ENCODE data around the gene ABCG8. TPM values are rescaled to one million over a fixed set of nuclear protein-coding genes. Genes with fewer than 3 reads are reported as not detected.

ABCG8 gene
- total and polyA plus RNA-seq, 2 donors (not counting 1 experiment from before 2014, with no cell fraction given) = not detected

DNA sequence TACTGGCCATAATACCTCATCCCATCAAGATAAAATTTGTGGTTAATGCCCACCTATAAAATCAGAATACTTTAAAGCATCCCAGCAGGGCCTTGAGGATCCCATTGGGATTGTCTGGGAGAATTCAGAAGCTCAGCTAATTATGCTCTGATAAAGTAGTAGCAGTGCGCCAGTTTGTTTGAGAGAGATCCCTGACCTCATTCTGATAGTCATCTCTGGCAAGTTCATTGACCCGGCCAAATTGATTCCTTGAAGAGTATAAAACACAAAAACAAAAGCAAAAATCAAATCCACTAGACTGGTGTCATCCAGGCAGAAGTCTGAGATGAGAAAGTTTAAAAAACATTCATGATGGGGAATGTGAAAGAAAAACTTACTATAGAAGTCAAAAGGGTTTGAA, 14.3 kb upstream of the ABCG8 start:
- 100% methylated on average over 1 of the region's 2 CpGs for WGBS (ENCODE audit: insufficient coverage)
- H3K9me3 Mint-ChIP-seq (ENCODE audit: insufficient read depth) = no peaks in the 10 kb centered on the region

GRCh38 chr2:43824951-43825493, 13.7 kb upstream of the ABCG8 start:
- H3K27me3 Mint-ChIP-seq = peaks cover 43% of the 10 kb centered on the region
- H3K9ac ChIP-seq (ENCODE audit: low read length) = no peak overlapping the region
- no peaks in the 10 kb centered on the region for H3K9me3 ChIP-seq (ENCODE audit: control extremely low read depth in 1 of 3, control insufficient read depth in 2 of 3, insufficient read depth in 1 of 3, low read length in 2 of 3)
- no peaks in the 10 kb centered on the region for H3K9me3 Mint-ChIP-seq (ENCODE audit: insufficient read depth)
- H3K4me1 ChIP-seq (ENCODE audit: control insufficient read depth in 2 of 2, insufficient read depth in 2 of 2, low read length in 2 of 2) = no peaks in the 10 kb centered on the region
- ChIA-PET CTCF (no interaction called here), POLR2A (no interaction called here)
- H3K4me3 Mint-ChIP-seq = no peak overlapping the region
- no peak overlapping the region for H3K27ac Mint-ChIP-seq
- H3K79me2 ChIP-seq (ENCODE audit: control insufficient read depth, insufficient read depth, low read length) = no peaks in the 10 kb centered on the region
- no peak overlapping the region for H2AFZ ChIP-seq (ENCODE audit: insufficient read depth, low read depth, low read length, poor library complexity, severe bottlenecking)
- no peaks in the 10 kb centered on the region for H4K20me1 ChIP-seq (ENCODE audit: control insufficient read depth, insufficient read depth, low read length, poor library complexity, severe bottlenecking)
- TF ChIP-seq CTCF (IDR thresholded peaks at IDR 0.05) = no peak
- TF ChIP-seq EZH2 (IDR thresholded peaks at IDR 0.05; ENCODE audit: borderline replicate concordance, insufficient read depth, low read depth, low read length, poor library complexity, severe bottlenecking) = no peak
- H3K36me3 ChIP-seq (replicated peaks in 1 of 2; ENCODE audit: control extremely low read depth in 1 of 2, control insufficient read depth in 1 of 2, extremely low read depth in 1 of 2, insufficient read depth in 2 of 2, low read length in 1 of 2) = no peaks in the 10 kb centered on the region
- H3K27me3 ChIP-seq (replicated peaks in 1 of 4; ENCODE audit: control extremely low read depth in 1 of 4, control insufficient read depth in 3 of 4, insufficient read depth in 4 of 4, low read length in 3 of 4) = peaks cover 0 to 15% (median 4%) of the 10 kb centered on the region in 4 experiments
- H3K27ac ChIP-seq (ENCODE audit: low read length in 2 of 2) = no peak overlapping the region
- ATAC-seq (ENCODE audit: low read depth) (no peak), DNase-seq (no peak)
- no peaks in the 10 kb centered on the region for H3K4me1 Mint-ChIP-seq
- no peak overlapping the region for H3K4me2 ChIP-seq (replicated peaks; ENCODE audit: low read depth, low read length, poor library complexity, severe bottlenecking)
- intact Hi-C loops (cut with micrococcal nuclease) = no loop called here
- no peak overlapping the region for H3K4me3 ChIP-seq (ENCODE audit: control extremely low read depth in 1 of 5, extremely low read depth in 1 of 5, insufficient read depth in 1 of 5, low read depth in 2 of 5, low read length in 4 of 5)
- WGBS (ENCODE audit: insufficient coverage) = 90% methylated on average over 7 of the region's 12 CpGs

More for the DNA sequence above, 14.3 kb upstream of the ABCG8 start:
- H3K79me2 ChIP-seq (ENCODE audit: control insufficient read depth, insufficient read depth, low read length) = no peaks in the 10 kb centered on the region
- no peak overlapping the region for H3K4me3 ChIP-seq (ENCODE audit: control extremely low read depth in 1 of 5, extremely low read depth in 1 of 5, insufficient read depth in 1 of 5, low read depth in 2 of 5, low read length in 4 of 5)
- no peak overlapping the region for H3K4me2 ChIP-seq (replicated peaks; ENCODE audit: low read depth, low read length, poor library complexity, severe bottlenecking)
- no peaks in the 10 kb centered on the region for H3K9me3 ChIP-seq (ENCODE audit: control extremely low read depth in 1 of 3, control insufficient read depth in 2 of 3, insufficient read depth in 1 of 3, low read length in 2 of 3)
- Mint-ChIP-seq H3K27me3 (peaks cover 38% of the 10 kb centered on the region), H3K27ac (no peak overlapping the region), H3K4me3 (no peak overlapping the region), H3K4me1 (no peaks in the 10 kb centered on the region)
- ATAC-seq (ENCODE audit: low read depth) = no peak
- H3K27me3 ChIP-seq (replicated peaks in 1 of 4; ENCODE audit: control extremely low read depth in 1 of 4, control insufficient read depth in 3 of 4, insufficient read depth in 4 of 4, low read length in 3 of 4) = peaks cover 0 to 12% (median 4%) of the 10 kb centered on the region in 4 experiments
- DNase-seq = no peak
- no peaks in the 10 kb centered on the region for H4K20me1 ChIP-seq (ENCODE audit: control insufficient read depth, insufficient read depth, low read length, poor library complexity, severe bottlenecking)
- POLR2A ChIA-PET = no interaction called here
- intact Hi-C loops (cut with micrococcal nuclease) = no loop called here
- no peaks in the 10 kb centered on the region for H3K36me3 ChIP-seq (replicated peaks in 1 of 2; ENCODE audit: control extremely low read depth in 1 of 2, control insufficient read depth in 1 of 2, extremely low read depth in 1 of 2, insufficient read depth in 2 of 2, low read length in 1 of 2)
- CTCF ChIA-PET = no interaction called here
- TF ChIP-seq CTCF (IDR thresholded peaks at IDR 0.05) = no peak
- no peak for TF ChIP-seq EZH2 (IDR thresholded peaks at IDR 0.05; ENCODE audit: borderline replicate concordance, insufficient read depth, low read depth, low read length, poor library complexity, severe bottlenecking)
- no peak overlapping the region for H3K9ac ChIP-seq (ENCODE audit: low read length)
- no peaks in the 10 kb centered on the region for H3K4me1 ChIP-seq (ENCODE audit: control insufficient read depth in 2 of 2, insufficient read depth in 2 of 2, low read length in 2 of 2)
- H3K27ac ChIP-seq (ENCODE audit: low read length in 2 of 2) = no peak overlapping the region
- no peak overlapping the region for H2AFZ ChIP-seq (ENCODE audit: insufficient read depth, low read depth, low read length, poor library complexity, severe bottlenecking)

All from B cell (primary cell).